CD14-positive monocyte (primary cell): ENCODE results near the gene TRIM41. TPM values are rescaled to one million over a fixed set of nuclear protein-coding genes. Genes with fewer than 3 reads are reported as not detected.

ENCODE experiments used
- DNase-seq, 3 donors: peaks; one replicate each; pipeline ENCODE4 v3.0.0-alpha.2; 2011 to 2022
- H2AFZ ChIP-seq: 2 replicates; pipeline ENCODE4 v1.6.0; 2012; ENCODE audit warnings: mild to moderate bottlenecking, low read depth, low read length, inconsistent platforms; ENCODE audit not compliant: insufficient read depth, poor library complexity, severe bottlenecking
- H3K27ac ChIP-seq, 2 donors: 1 replicate in 1 of 2; 2 replicates in 1 of 2; pipeline ENCODE4 v1.5.1; 2012 to 2013; ENCODE audit warnings: low read length in 2 of 2, control low read depth in 1 of 2, inconsistent platforms in 1 of 2, low read depth in 1 of 2, mild to moderate bottlenecking in 1 of 2
- H3K27me3 ChIP-seq, 2 donors: one replicate each; pipeline versions ENCODE4 v1.6.0 to v1.6.1; 2011 to 2013; ENCODE audit warnings: low read length in 2 of 2; ENCODE audit not compliant: control insufficient read depth in 2 of 2, insufficient read depth in 2 of 2
- H3K36me3 ChIP-seq, 2 donors: replicated peaks in 1 of 2; 1 replicate in 1 of 2; 2 replicates in 1 of 2; pipeline versions ENCODE4 v1.5.1 to v1.6.1; 2012 to 2013; ENCODE audit warnings: low read length in 2 of 2, control low read depth in 1 of 2, inconsistent platforms in 1 of 2, mild to moderate bottlenecking in 1 of 2; ENCODE audit not compliant: insufficient read depth in 2 of 2, control insufficient read depth in 1 of 2
- H3K4me1 ChIP-seq, 2 donors: 1 replicate in 1 of 2; 2 replicates in 1 of 2; pipeline versions ENCODE4 v1.5.1 to v1.6.1; 2012 to 2013; ENCODE audit warnings: low read length in 2 of 2, control low read depth in 1 of 2, inconsistent platforms in 1 of 2, mild to moderate bottlenecking in 1 of 2, moderate library complexity in 1 of 2; ENCODE audit not compliant: insufficient read depth in 2 of 2, control insufficient read depth in 1 of 2
- H3K4me2 ChIP-seq: replicated peaks from 2 replicates; pipeline ENCODE3; 2012; ENCODE audit warnings: low read length, moderate library complexity, mild to moderate bottlenecking; ENCODE audit not compliant: poor library complexity, severe bottlenecking; ENCODE audit errors: extremely low read depth
- H3K4me3 ChIP-seq, 3 experiments: fragments of 200-600 bp in 1 of 3; sonication (generic) in 1 of 3; replicated peaks in 1 of 3; 1 replicate in 2 of 3; 2 replicates in 1 of 3; pipeline ENCODE4 v1.5.1; 2011 to 2013; ENCODE audit warnings: low read length in 3 of 3, mild to moderate bottlenecking in 3 of 3, control low read depth in 2 of 3, low read depth in 2 of 3, inconsistent platforms in 1 of 3, moderate library complexity in 1 of 3
- H3K79me2 ChIP-seq: 2 replicates; pipeline ENCODE4 v1.6.0; 2012; ENCODE audit warnings: mild to moderate bottlenecking, control low read depth, inconsistent platforms, low read length, moderate library complexity; ENCODE audit not compliant: insufficient read depth
- H3K9ac ChIP-seq: 2 replicates; pipeline ENCODE4 v1.6.0; 2017; ENCODE audit warnings: low read length, mild to moderate bottlenecking; ENCODE audit not compliant: insufficient read depth, poor library complexity, severe bottlenecking
- H3K9me3 ChIP-seq, 2 donors: replicated peaks in 1 of 2; 1 replicate in 1 of 2; 2 replicates in 1 of 2; pipeline versions ENCODE4 v1.5.1 to v1.6.1; 2012 to 2013; ENCODE audit warnings: low read length in 2 of 2, control low read depth in 1 of 2; ENCODE audit not compliant: control insufficient read depth in 1 of 2, insufficient read depth in 1 of 2
- H4K20me1 ChIP-seq: 2 replicates; pipeline ENCODE4 v1.6.0; 2012; ENCODE audit warnings: mild to moderate bottlenecking, low read length, control low read depth, moderate library complexity; ENCODE audit not compliant: insufficient read depth
- H3K27ac Mint-ChIP-seq, 7 donors: one replicate each; pipeline ENCODE4 v1.8.0; 2020; ENCODE audit warnings: mild to moderate bottlenecking in 7 of 7, mixed read lengths in 7 of 7, moderate library complexity in 6 of 7, inconsistent platforms in 2 of 7
- H3K27me3 Mint-ChIP-seq, 3 donors: one replicate each; pipeline ENCODE4 v1.8.0; 2021 to 2022; ENCODE audit warnings: low read depth in 3 of 3, mild to moderate bottlenecking in 3 of 3, mixed read lengths in 3 of 3, moderate library complexity in 3 of 3, inconsistent platforms in 1 of 3
- H3K36me3 Mint-ChIP-seq, 2 donors: one replicate each; pipeline ENCODE4 v1.8.0; 2020; ENCODE audit warnings: mixed read lengths in 2 of 2, inconsistent platforms in 1 of 2, mild to moderate bottlenecking in 1 of 2
- H3K4me1 Mint-ChIP-seq: one replicate; pipeline ENCODE4 v1.8.0; 2020; ENCODE audit warnings: mild to moderate bottlenecking, mixed read lengths
- H3K4me3 Mint-ChIP-seq, 2 donors: one replicate each; pipeline ENCODE4 v1.8.0; 2020; ENCODE audit warnings: mild to moderate bottlenecking in 2 of 2, mixed read lengths in 2 of 2, moderate library complexity in 1 of 2
- H3K9me3 Mint-ChIP-seq, 7 donors: one replicate each; pipeline ENCODE4 v1.8.0; 2020 to 2022; ENCODE audit warnings: mixed read lengths in 7 of 7, mild to moderate bottlenecking in 6 of 7, moderate library complexity in 6 of 7, inconsistent platforms in 2 of 7
- WGBS: methylation state at CpG from one replicate; pipeline ENCODE4 v1.1.5; 2013; ENCODE audit warnings: missing lambda C conversion rate; ENCODE audit not compliant: insufficient coverage; 5-methylcytosine and 5-hydroxymethylcytosine counted together
- intact Hi-C, 2 donors: fragments of 100-400 bp; cut with micrococcal nuclease; formaldehyde crosslinking; loops; one replicate each; pipeline versions ENCODE4 v1.15.0 to v1.15.1; 2023
- polyA plus RNA-seq, 3 donors: library from polyadenylated mRNA; depleted of rRNA in 1 of 3; unstranded in 2 of 3; stranded (reverse) in 1 of 3; fragments of 300-500 nt in 2 of 3; fragments of >200 nt in 1 of 3; fragmentation: Illumina TruSeq in 2 of 3; gene quantifications; 1 replicate in 2 of 3; 2 replicates in 1 of 3; pipeline ENCODE4 v1.2.3, GENCODE V29; 2012 to 2021
- TF ChIP-seq, protein P1 (sequence below): fragments of 200-600 bp; IDR thresholded peaks from one replicate; pipeline ENCODE4 v1.8.0; 2022; ENCODE audit warnings: antibody characterized with exemption, mild to moderate bottlenecking

TRIM41 gene
- polyA plus RNA-seq, 3 donors: 0.12 to 26.4 (median 0.24) TPM

DNA sequence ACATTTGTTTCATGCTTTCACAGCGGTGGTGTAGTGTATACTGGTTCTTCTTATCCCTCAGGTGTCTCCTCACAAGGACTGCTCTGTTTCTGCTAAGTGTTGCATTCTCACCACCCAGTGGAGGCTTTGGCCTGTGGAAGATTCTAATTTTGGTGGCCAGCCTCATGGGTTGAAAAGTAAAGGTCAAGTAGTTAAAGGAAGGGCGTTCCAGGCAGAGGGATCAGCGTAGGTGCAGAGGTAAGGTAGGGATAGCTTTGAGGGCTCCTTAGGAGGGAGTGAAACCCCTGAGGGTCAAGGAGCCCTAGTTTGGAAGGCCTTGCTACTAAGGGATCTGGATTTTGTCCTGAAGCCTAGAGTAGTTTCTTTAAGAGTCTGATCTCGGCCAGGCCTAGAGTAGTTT lies 25.2 kb downstream of the TRIM41 start:
- H3K4me3 Mint-ChIP-seq: peak overlapping the region; percentile 92 to 93
- peaks cover 1 to 17% of the 10 kb centered on the region in 2 donors for H3K36me3 ChIP-seq
- H3K4me1 Mint-ChIP-seq: peaks cover 60% of the 10 kb centered on the region
- peaks cover 46 to 59% of the 10 kb centered on the region in 2 donors for H3K4me1 ChIP-seq
- peaks cover 91% of the 10 kb centered on the region for H3K79me2 ChIP-seq
- peaks cover 0 to 1% (median 0%) of the 10 kb centered on the region in 3 donors for H3K27me3 Mint-ChIP-seq
- H3K36me3 Mint-ChIP-seq: peaks cover 7 to 17% of the 10 kb centered on the region in 2 donors
- TF ChIP-seq, protein P1, sequence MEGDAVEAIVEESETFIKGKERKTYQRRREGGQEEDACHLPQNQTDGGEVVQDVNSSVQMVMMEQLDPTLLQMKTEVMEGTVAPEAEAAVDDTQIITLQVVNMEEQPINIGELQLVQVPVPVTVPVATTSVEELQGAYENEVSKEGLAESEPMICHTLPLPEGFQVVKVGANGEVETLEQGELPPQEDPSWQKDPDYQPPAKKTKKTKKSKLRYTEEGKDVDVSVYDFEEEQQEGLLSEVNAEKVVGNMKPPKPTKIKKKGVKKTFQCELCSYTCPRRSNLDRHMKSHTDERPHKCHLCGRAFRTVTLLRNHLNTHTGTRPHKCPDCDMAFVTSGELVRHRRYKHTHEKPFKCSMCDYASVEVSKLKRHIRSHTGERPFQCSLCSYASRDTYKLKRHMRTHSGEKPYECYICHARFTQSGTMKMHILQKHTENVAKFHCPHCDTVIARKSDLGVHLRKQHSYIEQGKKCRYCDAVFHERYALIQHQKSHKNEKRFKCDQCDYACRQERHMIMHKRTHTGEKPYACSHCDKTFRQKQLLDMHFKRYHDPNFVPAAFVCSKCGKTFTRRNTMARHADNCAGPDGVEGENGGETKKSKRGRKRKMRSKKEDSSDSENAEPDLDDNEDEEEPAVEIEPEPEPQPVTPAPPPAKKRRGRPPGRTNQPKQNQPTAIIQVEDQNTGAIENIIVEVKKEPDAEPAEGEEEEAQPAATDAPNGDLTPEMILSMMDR: no peak
- intact Hi-C loops: loop anchor here in 1 of 2 donors (10.0 kb wide), 1 partner anchor 753 kb away; the partner anchor contains the start of gene CNOT6
- H3K27ac Mint-ChIP-seq: peak overlapping the region in 6 of 7 donors; percentile 47 to 88 (median 74)
- H3K27me3 ChIP-seq: no peaks in the 10 kb centered on the region
- H3K4me3 ChIP-seq: peak overlapping the region in 1 of 3 experiments; percentile 93
- H3K9me3 Mint-ChIP-seq: peaks cover 0 to 4% (median 0%) of the 10 kb centered on the region in 7 donors
- H4K20me1 ChIP-seq: peaks cover 42% of the 10 kb centered on the region
- peak overlapping the region; percentile 99 for H3K4me2 ChIP-seq
- H3K9me3 ChIP-seq: no peaks in the 10 kb centered on the region
- H3K27ac ChIP-seq: peak overlapping the region in 1 of 2 donors; percentile 59
- H2AFZ ChIP-seq: no peak overlapping the region
- 100% methylated on average over 4 of the region's 4 CpGs for WGBS
- peak overlapping the region; percentile 29 for H3K9ac ChIP-seq
- no peak for DNase-seq

DNA sequence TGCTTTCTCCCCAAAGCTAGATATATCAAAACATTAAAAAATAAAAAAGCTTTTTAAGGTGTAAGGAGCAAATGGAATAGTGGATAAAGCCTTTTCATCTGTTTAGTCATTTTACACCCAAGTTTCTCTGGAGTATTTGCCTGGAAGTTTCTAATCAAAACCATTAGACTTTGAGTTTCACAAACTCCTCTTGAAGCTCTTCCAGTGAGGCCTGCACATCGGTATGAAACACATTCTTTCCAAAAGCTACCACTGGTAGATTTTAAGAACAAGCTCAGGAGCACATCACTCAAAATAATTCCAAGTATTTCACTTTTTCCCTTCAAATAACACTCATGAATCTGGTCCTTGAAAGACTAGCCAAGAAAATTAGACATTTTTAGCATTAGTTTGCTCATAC lies 32.2 kb downstream of the TRIM41 start:
- H3K27ac Mint-ChIP-seq: peak overlapping the region in 1 of 7 donors; percentile 12
- peaks cover 19 to 61% of the 10 kb centered on the region in 2 donors for H3K36me3 ChIP-seq
- H3K9me3 ChIP-seq: no peaks in the 10 kb centered on the region
- TF ChIP-seq, protein P1: no peak
- H3K4me2 ChIP-seq: no peak overlapping the region
- H3K27me3 Mint-ChIP-seq: peaks cover 0 to 1% (median 0%) of the 10 kb centered on the region in 3 donors
- no peak overlapping the region for H3K4me3 ChIP-seq
- no peaks in the 10 kb centered on the region for H3K9me3 Mint-ChIP-seq
- H3K4me1 ChIP-seq: peaks cover 16 to 35% of the 10 kb centered on the region in 2 donors
- H3K4me1 Mint-ChIP-seq: peaks cover 58% of the 10 kb centered on the region
- intact Hi-C loops: no loop called here
- no CpG with 5 or more reads among the region's 1 CpG for WGBS
- no peak overlapping the region for H3K4me3 Mint-ChIP-seq
- peaks cover 100% of the 10 kb centered on the region for H3K79me2 ChIP-seq
- H3K27ac ChIP-seq: no peak overlapping the region
- DNase-seq: no peak
- no peak overlapping the region for H3K9ac ChIP-seq
- H3K36me3 Mint-ChIP-seq: peaks cover 37 to 47% of the 10 kb centered on the region in 2 donors
- H2AFZ ChIP-seq: no peak overlapping the region
- H4K20me1 ChIP-seq: peaks cover 73% of the 10 kb centered on the region
- H3K27me3 ChIP-seq: no peaks in the 10 kb centered on the region
